Measurements from ENCODE around the gene C1QTNF9B.

Gene C1QTNF9B

DNA sequence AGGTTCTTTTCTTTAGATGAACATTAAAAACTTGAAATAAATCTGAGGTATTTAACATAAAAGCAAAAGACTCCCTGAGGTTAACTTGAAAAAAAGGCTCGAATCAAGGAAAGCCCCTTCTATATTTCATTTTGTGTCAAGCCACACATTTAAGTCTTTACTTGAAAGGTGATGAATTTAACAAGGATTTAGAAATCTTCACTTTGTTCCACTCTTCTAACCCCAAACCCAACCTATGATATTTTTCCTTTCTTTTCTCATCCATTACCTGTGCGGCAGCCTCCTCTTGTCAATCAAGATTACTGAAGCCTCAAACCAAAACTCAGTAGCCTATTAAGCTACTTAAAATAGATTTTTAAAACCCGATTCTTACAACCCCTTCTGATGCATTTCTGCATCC, 41.9 kb downstream of the C1QTNF9B start:
- Histone ChIP-seq H3K36me3 (ENCODE audit: control insufficient read depth, insufficient read depth, low read length) (no peaks in the 10 kb centered on the region), H3K4me2 (ENCODE audit: low read length) (no peak overlapping the region), H3K79me2 (no peaks in the 10 kb centered on the region), H3K27ac (no peak overlapping the region), H3K27me3 (ENCODE audit: control insufficient read depth, insufficient read depth, low read length) (no peaks in the 10 kb centered on the region), H3K9me3 (ENCODE audit: control insufficient read depth, low read length) (no peaks in the 10 kb centered on the region), H3K4me3 (ENCODE audit: low read depth, low read length) (no peak overlapping the region), H3K4me1 (no peaks in the 10 kb centered on the region), H3K9ac (no peak overlapping the region), H2AFZ (no peak overlapping the region)
- TF ChIP-seq, protein P1, sequence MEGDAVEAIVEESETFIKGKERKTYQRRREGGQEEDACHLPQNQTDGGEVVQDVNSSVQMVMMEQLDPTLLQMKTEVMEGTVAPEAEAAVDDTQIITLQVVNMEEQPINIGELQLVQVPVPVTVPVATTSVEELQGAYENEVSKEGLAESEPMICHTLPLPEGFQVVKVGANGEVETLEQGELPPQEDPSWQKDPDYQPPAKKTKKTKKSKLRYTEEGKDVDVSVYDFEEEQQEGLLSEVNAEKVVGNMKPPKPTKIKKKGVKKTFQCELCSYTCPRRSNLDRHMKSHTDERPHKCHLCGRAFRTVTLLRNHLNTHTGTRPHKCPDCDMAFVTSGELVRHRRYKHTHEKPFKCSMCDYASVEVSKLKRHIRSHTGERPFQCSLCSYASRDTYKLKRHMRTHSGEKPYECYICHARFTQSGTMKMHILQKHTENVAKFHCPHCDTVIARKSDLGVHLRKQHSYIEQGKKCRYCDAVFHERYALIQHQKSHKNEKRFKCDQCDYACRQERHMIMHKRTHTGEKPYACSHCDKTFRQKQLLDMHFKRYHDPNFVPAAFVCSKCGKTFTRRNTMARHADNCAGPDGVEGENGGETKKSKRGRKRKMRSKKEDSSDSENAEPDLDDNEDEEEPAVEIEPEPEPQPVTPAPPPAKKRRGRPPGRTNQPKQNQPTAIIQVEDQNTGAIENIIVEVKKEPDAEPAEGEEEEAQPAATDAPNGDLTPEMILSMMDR (IDR thresholded peaks at IDR 0.05), result no peak

DNA sequence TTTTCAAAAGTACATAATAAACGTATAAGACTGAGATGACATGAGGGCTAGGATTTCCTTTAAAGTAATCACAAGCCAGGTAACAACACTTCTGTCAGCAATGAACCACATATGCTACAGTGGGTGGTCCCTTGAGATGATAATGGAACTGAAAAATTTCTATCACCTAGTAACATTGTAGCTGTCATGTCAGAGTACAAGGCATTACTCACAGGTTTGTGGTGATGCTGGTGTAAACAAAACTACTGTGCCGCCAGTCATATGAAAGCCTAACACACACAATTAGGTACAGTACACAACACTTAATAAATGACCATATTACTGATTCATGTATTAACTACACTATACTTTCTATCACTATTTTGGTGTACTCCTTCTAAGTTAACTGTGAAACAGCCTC, 45.0 kb downstream of the C1QTNF9B start:
- no peaks in the 10 kb centered on the region for H3K79me2 ChIP-seq
- H3K9me3 ChIP-seq (ENCODE audit: control insufficient read depth, low read length), result no peaks in the 10 kb centered on the region
- H2AFZ ChIP-seq, result no peak overlapping the region
- H3K36me3 ChIP-seq (ENCODE audit: control insufficient read depth, insufficient read depth, low read length), result no peaks in the 10 kb centered on the region
- no peaks in the 10 kb centered on the region for H3K4me1 ChIP-seq
- no peak overlapping the region for H3K4me2 ChIP-seq (ENCODE audit: low read length)
- H3K9ac ChIP-seq, result no peak overlapping the region
- no peak overlapping the region for H3K4me3 ChIP-seq (ENCODE audit: low read depth, low read length)
- no peaks in the 10 kb centered on the region for H3K27me3 ChIP-seq (ENCODE audit: control insufficient read depth, insufficient read depth, low read length)
- TF ChIP-seq, protein P1 (IDR thresholded peaks at IDR 0.05), result no peak
- no peak overlapping the region for H3K27ac ChIP-seq

DNA sequence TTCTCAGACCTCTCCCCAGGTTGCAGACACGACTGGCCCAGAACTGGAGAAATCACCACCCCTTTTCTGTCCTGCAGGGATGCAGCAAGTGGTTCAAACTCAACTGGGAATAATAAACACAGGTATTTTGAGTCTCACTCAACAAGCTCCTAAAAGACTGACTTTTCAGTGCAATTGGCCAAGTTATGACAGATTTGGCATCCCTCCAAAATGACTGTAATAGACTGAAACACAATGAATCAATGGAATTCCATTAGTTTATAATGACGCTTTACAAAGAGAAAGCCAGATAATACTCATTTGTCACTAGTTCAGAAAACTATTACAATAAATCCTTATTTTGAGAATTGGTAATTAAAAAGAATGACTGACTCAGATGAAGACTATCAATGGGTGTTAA, 46.2 kb downstream of the C1QTNF9B start:
- Histone ChIP-seq H3K79me2 (no peaks in the 10 kb centered on the region), H3K9me3 (ENCODE audit: control insufficient read depth, low read length) (no peaks in the 10 kb centered on the region), H3K27ac (no peak overlapping the region), H2AFZ (no peak overlapping the region), H3K4me2 (ENCODE audit: low read length) (no peak overlapping the region), H3K27me3 (ENCODE audit: control insufficient read depth, insufficient read depth, low read length) (no peaks in the 10 kb centered on the region), H3K4me1 (no peaks in the 10 kb centered on the region), H3K9ac (no peak overlapping the region), H3K4me3 (ENCODE audit: low read depth, low read length) (no peak overlapping the region), H3K36me3 (ENCODE audit: control insufficient read depth, insufficient read depth, low read length) (no peaks in the 10 kb centered on the region)
- TF ChIP-seq, protein P1 (IDR thresholded peaks at IDR 0.05), result no peak

DNA sequence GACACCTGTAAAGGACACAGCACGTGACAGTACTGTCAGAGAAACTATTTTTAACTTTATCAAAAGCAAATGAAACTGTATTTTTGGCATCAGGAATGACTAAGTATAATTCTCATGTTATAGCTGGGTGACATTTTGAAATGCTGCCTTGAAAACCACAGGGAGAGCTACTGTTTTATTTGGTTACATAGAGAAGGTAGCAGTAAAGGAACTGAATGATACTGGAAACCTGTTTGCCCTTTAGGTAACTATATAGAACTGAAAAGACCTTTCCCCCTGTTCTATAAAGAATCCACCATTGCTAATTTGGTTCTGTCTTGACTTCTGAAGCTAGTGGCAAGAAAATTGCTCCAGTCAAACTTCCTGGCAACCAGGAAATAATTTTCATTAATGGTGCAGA, 47.2 kb downstream of the C1QTNF9B start:
- Histone ChIP-seq H3K9me3 (ENCODE audit: control insufficient read depth, low read length) (no peaks in the 10 kb centered on the region), H3K4me2 (ENCODE audit: low read length) (no peak overlapping the region), H3K4me1 (no peaks in the 10 kb centered on the region), H3K9ac (no peak overlapping the region), H3K36me3 (ENCODE audit: control insufficient read depth, insufficient read depth, low read length) (no peaks in the 10 kb centered on the region), H3K79me2 (no peaks in the 10 kb centered on the region), H3K27me3 (ENCODE audit: control insufficient read depth, insufficient read depth, low read length) (no peaks in the 10 kb centered on the region), H3K4me3 (ENCODE audit: low read depth, low read length) (no peak overlapping the region), H2AFZ (no peak overlapping the region), H3K27ac (no peak overlapping the region)
- TF ChIP-seq, protein P1 (IDR thresholded peaks at IDR 0.05), result no peak

DNA sequence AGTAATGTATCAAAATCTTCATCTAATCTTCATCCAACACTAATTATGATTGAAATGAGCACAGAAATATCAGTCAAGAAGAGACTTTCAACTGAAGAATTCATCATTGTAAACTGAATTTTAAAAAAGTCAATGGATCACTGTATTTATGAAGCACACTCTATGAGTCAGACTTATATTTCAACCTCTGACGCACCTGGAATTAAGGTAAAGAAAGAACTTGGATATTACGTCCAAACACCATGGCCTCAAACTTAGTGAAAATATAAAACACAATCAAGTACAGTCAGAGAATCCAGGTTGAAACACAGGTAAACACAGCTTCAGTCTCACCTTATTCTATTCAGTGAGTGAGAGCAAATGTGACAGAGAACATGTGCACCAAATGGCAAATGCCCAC, 47.6 kb downstream of the C1QTNF9B start:
- Histone ChIP-seq H2AFZ (no peak overlapping the region), H3K27me3 (ENCODE audit: control insufficient read depth, insufficient read depth, low read length) (no peaks in the 10 kb centered on the region), H3K4me2 (ENCODE audit: low read length) (no peak overlapping the region), H3K79me2 (no peaks in the 10 kb centered on the region), H3K4me1 (no peaks in the 10 kb centered on the region), H3K9ac (no peak overlapping the region), H3K36me3 (ENCODE audit: control insufficient read depth, insufficient read depth, low read length) (no peaks in the 10 kb centered on the region), H3K27ac (no peak overlapping the region), H3K9me3 (ENCODE audit: control insufficient read depth, low read length) (no peaks in the 10 kb centered on the region), H3K4me3 (ENCODE audit: low read depth, low read length) (no peak overlapping the region)
- TF ChIP-seq, protein P1 (IDR thresholded peaks at IDR 0.05), result no peak

Data from parathyroid adenoma (tissue), 2 donors.